ENCODE data around the gene GLE1. TPM values are rescaled to one million over a fixed set of nuclear protein-coding genes. Genes with fewer than 3 reads are reported as not detected.

GLE1 gene
- total and polyA plus RNA-seq, 2 experiments from 2014 or later = 13.3 to 19.5 TPM

DNA sequence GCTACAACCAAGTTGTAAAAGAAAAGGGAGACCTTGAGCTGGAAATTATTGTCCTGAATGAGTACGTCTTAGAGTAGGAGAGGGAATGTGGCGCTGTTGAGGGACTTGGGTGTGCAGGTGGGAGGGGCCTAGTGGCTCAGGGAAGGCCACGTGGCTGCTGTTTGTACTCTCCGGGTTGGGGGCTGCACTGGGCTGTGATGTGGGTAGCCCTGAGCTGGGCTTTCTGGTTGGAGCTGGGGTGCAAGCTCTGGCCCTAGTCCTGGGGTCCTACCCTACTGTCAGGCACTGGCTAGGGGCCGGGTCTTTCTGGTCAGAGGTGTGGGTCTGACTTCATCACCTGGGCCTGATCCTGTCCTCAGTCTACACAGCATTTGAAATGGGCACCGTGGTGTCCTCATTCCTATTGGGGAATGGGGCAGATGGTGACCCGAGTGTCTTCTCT, 19.1 kb upstream of the GLE1 start:
- no peak overlapping the region for H3K27ac ChIP-seq
- no peak for DNase-seq (ENCODE audit: low spot score)
- no peaks in the 10 kb centered on the region for H4K20me1 ChIP-seq (ENCODE audit: insufficient read depth, poor library complexity, severe bottlenecking)
- WGBS (ENCODE audit: low lambda C conversion rate, missing lambda C conversion rate) = 77% methylated on average over 7 of the region's 7 CpGs
- no peaks in the 10 kb centered on the region for H3K9me2 ChIP-seq (replicated peaks; ENCODE audit: insufficient read depth)
- no peak overlapping the region for H3K4me2 ChIP-seq
- TF ChIP-seq, protein P1, sequence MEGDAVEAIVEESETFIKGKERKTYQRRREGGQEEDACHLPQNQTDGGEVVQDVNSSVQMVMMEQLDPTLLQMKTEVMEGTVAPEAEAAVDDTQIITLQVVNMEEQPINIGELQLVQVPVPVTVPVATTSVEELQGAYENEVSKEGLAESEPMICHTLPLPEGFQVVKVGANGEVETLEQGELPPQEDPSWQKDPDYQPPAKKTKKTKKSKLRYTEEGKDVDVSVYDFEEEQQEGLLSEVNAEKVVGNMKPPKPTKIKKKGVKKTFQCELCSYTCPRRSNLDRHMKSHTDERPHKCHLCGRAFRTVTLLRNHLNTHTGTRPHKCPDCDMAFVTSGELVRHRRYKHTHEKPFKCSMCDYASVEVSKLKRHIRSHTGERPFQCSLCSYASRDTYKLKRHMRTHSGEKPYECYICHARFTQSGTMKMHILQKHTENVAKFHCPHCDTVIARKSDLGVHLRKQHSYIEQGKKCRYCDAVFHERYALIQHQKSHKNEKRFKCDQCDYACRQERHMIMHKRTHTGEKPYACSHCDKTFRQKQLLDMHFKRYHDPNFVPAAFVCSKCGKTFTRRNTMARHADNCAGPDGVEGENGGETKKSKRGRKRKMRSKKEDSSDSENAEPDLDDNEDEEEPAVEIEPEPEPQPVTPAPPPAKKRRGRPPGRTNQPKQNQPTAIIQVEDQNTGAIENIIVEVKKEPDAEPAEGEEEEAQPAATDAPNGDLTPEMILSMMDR (IDR thresholded peaks at IDR 0.05; ENCODE audit: poor library complexity) = no peak
- TF ChIP-seq EZH2 (IDR thresholded peaks at IDR 0.05; ENCODE audit: borderline replicate concordance) (no peak), EZH2phosphoT487 (IDR thresholded peaks at IDR 0.05; ENCODE audit: low read depth, severe bottlenecking, unreplicated experiment) (no peak)
- no peak overlapping the region for H2AFZ ChIP-seq
- no peaks in the 10 kb centered on the region for H3K4me1 ChIP-seq (ENCODE audit: insufficient read depth)
- no peaks in the 10 kb centered on the region for H3K79me2 ChIP-seq
- H3K9me3 ChIP-seq (ENCODE audit: low read depth) = no peaks in the 10 kb centered on the region
- H3K4me3 ChIP-seq = no peak overlapping the region
- H3K27me3 ChIP-seq = no peaks in the 10 kb centered on the region
- no peaks in the 10 kb centered on the region for H3K36me3 ChIP-seq (replicated peaks; ENCODE audit: insufficient read depth, low read depth)

DNA sequence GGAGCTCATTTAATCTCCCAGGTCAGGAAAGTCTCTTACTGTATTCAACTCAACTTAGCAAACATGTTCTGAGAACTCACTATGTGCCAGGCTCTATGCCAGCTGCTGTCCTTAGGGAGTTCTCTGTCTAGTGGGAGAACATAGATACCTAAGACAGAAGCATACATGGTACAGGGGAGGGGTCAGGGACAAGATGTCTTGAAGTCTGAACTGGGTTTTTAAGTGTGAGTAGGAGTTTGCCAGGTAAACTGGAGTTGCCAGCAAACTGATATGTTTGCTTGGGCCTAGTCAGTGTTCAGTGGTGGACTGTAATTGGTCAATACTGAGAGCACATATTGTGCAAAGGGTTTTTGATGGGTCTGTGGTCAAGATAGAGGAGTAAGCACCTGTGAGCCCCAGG, 18.3 kb upstream of the GLE1 start:
- Histone ChIP-seq H2AFZ (no peak overlapping the region), H3K27me3 (no peaks in the 10 kb centered on the region), H3K4me2 (no peak overlapping the region), H3K27ac (no peak overlapping the region), H3K4me1 (ENCODE audit: insufficient read depth) (no peaks in the 10 kb centered on the region), H3K79me2 (no peaks in the 10 kb centered on the region), H4K20me1 (ENCODE audit: insufficient read depth, poor library complexity, severe bottlenecking) (no peaks in the 10 kb centered on the region), H3K4me3 (no peak overlapping the region), H3K9me3 (ENCODE audit: low read depth) (no peaks in the 10 kb centered on the region), H3K9me2 (replicated peaks; ENCODE audit: insufficient read depth) (no peaks in the 10 kb centered on the region), H3K36me3 (replicated peaks; ENCODE audit: insufficient read depth, low read depth) (no peaks in the 10 kb centered on the region)
- DNase-seq (ENCODE audit: low spot score) = no peak
- TF ChIP-seq EZH2phosphoT487 (IDR thresholded peaks at IDR 0.05; ENCODE audit: low read depth, severe bottlenecking, unreplicated experiment) (no peak), EZH2 (IDR thresholded peaks at IDR 0.05; ENCODE audit: borderline replicate concordance) (no peak)
- TF ChIP-seq, protein P1 (IDR thresholded peaks at IDR 0.05; ENCODE audit: poor library complexity) = no peak

DNA sequence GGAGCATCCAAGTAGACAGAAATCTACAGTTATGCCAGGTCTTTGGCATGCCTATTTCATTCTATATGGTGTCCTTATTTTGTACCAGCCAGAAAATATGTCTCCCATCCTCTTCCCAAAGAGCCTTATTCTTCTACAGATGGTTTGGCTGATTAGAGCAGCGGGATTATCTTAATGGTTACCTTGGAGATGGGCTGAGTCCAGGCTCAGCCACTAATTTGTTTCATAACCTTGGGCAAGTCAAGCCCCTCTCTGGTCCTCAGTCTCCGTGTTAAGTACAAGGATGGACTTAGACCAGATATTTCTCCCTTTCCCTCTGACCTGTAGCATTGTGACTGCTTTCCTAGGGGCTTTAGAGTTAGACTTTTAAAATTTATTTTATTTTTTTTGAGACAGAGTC, 11.1 kb upstream of the GLE1 start:
- no peaks in the 10 kb centered on the region for H3K9me3 ChIP-seq (ENCODE audit: low read depth)
- no peaks in the 10 kb centered on the region for H3K36me3 ChIP-seq (replicated peaks; ENCODE audit: insufficient read depth, low read depth)
- no peak overlapping the region for H2AFZ ChIP-seq
- no peak for DNase-seq (ENCODE audit: low spot score)
- H3K27ac ChIP-seq = no peak overlapping the region
- TF ChIP-seq EZH2 (IDR thresholded peaks at IDR 0.05; ENCODE audit: borderline replicate concordance) (no peak), EZH2phosphoT487 (IDR thresholded peaks at IDR 0.05; ENCODE audit: low read depth, severe bottlenecking, unreplicated experiment) (no peak)
- TF ChIP-seq, protein P1 (IDR thresholded peaks at IDR 0.05; ENCODE audit: poor library complexity) = no peak
- no peak overlapping the region for H3K4me2 ChIP-seq
- H4K20me1 ChIP-seq (ENCODE audit: insufficient read depth, poor library complexity, severe bottlenecking) = no peaks in the 10 kb centered on the region
- no peaks in the 10 kb centered on the region for H3K27me3 ChIP-seq
- no peaks in the 10 kb centered on the region for H3K9me2 ChIP-seq (replicated peaks; ENCODE audit: insufficient read depth)
- 85% methylated on average over 2 of the region's 2 CpGs for WGBS (ENCODE audit: low lambda C conversion rate, missing lambda C conversion rate)
- H3K4me3 ChIP-seq = no peak overlapping the region
- no peaks in the 10 kb centered on the region for H3K79me2 ChIP-seq
- H3K4me1 ChIP-seq (ENCODE audit: insufficient read depth) = no peaks in the 10 kb centered on the region
